GM19467 (cell line): ENCODE results near the gene NAA38.

Experiments
- ATAC-seq: cut with Tn5 transposase; IDR thresholded peaks from one replicate; pipeline ENCODE4 v1.9.1; 2021; ENCODE audit warnings: mild to moderate bottlenecking, moderate library complexity; ENCODE audit not compliant: unreplicated experiment

The NAA38 gene

DNA sequence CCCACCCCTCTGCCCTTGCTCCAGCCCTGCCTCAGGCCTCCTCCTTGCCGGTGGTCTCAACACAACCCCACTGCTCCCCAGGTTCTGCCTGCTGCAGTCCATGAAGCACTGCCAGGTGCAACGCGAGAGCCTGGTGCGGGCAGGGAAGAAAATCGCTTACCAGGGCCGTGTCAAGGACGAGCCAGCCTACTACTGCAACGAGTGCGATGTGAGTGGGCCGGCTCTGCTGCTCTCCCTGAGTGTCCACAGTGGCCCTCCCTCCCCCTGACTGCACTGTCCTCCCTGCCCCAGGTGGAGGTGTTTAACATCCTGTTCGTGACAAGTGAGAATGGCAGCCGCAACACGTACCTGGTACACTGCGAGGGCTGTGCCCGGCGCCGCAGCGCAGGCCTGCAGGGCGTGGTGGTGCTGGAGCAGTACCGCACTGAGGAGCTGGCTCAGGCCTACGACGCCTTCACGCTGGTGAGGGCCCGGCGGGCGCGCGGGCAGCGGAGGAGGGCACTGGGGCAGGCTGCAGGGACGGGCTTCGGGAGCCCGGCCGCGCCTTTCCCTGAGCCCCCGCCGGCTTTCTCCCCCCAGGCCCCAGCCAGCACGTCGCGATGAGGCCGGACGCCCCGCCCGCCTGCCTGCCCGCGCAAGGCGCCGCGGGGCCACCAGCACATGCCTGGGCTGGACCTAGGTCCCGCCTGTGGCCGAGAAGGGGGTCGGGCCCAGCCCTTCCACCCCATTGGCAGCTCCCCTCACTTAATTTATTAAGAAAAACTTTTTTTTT is 4.3 kb downstream of the NAA38 start:
- ATAC-seq = no peak

DNA sequence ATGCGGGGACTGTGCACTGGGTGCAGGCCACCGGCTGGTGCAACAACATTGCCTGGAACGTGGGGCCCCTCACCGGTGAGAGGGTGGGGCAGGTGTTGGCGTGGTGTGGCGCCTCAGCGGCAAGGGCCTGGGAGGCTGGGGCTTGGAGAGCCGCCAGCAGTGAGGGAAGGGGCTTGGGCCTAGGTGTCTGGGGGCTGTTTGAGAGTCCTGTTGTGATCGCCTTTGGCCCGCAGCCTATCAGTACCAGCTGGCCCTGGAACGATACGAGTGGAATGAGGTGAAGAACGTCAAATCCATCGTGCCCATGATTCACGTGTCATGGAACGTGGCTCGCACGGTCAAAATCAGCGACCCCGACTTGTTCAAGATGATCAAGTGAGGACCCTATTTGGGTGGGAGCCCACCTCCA is 5.1 kb downstream of the NAA38 start:
- ATAC-seq = no peak

- ATAC-seq = peak; percentile 52
Measured at GRCh38 chr17:7851438-7852261, 5.7 kb downstream of the NAA38 start.

GRCh38 chr17:7850701-7851437 is 6.5 kb downstream of the NAA38 start:
- ATAC-seq = no peak

DNA sequence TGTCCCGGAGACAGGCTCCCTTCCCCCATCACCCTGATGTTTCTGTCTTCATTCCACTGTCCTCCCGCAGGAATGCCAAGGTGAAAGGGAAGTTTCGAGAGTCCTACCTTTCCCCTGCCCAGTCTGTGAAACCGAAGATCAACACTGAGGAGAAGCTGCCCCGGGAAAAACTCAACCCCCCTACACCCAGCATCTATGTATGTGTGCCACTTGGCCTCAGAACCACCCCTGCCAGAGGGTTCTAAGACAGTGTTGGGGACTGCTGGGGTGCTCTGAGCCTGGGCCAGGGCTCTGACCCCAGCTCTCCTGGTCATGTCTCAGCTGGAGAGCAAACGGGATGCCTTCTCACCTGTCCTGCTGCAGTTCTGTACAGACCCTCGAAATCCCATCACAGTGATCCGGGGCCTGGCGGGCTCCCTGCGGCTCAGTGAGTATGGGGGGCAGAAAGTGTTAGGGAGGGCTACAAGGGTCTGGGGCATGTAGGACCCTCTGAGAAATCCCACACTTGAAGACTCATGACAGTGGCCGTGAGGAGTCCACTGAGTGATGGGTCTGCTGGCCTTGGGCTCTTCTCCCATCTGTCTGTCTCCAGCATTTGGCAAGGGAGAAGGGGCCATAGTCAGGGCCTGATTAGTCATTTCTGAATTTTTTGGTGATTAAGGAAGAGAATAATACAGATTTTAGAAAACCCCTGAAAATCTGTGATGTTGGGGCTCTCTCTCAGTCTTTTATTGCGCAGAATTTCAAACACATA is 7.4 kb downstream of the NAA38 start:
- ATAC-seq = no peak

GRCh38 chr17:7849130-7849750 is 8.1 kb downstream of the NAA38 start:
- ATAC-seq = no peak

GRCh38 chr17:7848739-7849129 is 8.6 kb downstream of the NAA38 start:
- ATAC-seq = no peak

DNA sequence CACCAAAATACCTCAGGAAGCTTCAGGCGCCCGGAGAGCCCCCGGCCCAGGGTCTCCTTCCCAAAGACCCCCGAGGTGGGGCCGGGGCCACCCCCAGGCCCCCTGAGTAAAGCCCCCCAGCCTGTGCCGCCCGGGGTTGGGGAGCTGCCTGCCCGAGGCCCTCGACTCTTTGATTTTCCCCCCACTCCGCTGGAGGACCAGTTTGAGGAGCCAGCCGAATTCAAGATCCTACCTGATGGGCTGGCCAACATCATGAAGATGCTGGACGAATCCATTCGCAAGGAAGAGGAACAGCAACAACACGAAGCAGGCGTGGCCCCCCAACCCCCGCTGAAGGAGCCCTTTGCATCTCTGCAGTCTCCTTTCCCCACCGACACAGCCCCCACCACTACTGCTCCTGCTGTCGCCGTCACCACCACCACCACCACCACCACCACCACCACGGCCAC is 9.2 kb downstream of the NAA38 start:
- no peak for ATAC-seq

DNA sequence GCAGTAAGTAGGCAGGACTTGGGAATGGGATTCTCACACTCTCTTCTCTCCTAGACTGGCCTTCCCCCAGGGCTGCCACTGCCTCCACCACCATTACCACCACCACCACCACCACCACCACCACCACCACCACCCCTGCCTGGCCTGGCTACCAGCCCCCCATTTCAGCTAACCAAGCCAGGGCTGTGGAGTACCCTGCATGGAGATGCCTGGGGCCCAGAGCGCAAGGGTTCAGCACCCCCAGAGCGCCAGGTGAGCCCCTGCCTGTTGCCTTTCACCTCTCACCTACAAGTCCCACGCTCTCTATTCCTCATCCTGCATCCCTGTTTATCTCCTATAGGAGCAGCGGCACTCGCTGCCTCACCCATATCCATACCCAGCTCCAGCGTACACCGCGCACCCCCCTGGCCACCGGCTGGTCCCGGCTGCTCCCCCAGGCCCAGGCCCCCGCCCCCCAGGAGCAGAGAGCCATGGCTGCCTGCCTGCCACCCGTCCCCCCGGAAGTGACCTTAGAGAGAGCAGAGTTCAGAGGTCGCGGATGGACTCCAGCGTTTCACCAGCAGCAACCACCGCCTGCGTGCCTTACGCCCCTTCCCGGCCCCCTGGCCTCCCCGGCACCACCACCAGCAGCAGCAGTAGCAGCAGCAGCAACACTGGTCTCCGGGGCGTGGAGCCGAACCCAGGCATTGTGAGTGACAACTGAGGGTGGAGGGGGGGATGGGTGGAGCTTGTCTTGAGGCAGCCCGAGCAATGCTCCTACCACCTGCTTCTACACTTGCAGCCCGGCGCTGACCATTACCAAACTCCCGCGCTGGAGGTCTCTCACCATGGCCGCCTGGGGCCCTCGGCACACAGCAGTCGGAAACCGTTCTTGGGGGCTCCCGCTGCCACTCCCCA is 10.3 kb downstream of the NAA38 start:
- ATAC-seq = no peak

DNA sequence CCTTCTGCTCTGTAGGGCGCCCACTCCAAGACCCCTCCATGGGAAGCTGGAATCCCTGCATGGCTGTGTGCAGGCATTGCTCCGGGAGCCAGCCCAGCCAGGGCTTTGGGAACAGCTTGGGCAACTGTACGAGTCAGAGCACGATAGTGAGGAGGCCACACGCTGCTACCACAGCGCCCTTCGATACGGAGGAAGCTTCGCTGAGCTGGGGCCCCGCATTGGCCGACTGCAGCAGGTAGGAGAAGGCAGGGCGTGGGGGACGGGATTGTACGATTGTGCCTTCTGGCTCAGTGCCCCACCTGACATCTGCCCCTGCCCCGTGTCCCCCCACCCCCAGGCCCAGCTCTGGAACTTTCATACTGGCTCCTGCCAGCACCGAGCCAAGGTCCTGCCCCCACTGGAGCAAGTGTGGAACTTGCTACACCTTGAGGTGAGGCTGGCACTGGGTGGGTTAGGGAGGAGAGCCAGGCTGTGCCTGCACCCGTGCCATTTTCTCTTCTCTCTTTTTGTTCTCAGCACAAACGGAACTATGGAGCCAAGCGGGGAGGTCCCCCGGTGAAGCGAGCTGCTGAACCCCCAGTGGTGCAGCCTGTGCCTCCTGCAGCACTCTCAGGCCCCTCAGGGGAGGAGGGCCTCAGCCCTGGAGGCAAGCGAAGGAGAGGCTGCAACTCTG is 11.2 kb downstream of the NAA38 start:
- ATAC-seq = no peak

DNA sequence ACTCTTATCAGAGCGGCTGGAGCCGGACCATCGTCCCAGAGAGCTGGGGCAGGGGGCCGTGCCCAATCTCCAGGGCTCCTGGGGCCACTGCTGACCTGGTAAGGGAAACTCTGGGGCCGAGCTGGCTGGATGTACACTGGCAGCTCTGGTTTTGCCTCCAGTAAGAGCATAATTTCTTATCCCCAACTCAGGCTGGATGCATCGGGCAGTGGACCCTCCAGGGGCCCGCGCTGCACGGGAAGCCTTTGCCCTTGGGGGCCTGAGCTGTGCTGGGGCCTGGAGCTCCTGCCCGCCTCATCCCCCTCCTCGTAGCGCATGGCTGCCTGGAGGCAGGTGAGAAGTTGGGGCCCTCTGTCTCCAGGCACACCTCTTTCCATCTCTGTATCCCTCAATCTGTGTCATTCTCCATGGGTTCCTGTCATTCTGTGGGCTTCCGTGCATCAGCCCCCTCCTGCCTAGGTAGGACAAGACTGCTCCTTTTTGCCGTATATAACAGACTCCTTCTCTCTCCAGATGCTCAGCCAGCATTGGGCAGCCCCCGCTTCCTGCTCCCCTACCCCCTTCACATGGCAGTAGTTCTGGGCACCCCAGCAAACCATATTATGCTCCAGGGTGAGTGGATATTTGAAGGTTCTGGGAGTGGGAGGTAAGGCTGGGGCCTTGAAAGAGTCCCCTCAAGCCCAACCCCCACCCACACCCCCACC is 11.8 kb downstream of the NAA38 start:
- no peak for ATAC-seq

DNA sequence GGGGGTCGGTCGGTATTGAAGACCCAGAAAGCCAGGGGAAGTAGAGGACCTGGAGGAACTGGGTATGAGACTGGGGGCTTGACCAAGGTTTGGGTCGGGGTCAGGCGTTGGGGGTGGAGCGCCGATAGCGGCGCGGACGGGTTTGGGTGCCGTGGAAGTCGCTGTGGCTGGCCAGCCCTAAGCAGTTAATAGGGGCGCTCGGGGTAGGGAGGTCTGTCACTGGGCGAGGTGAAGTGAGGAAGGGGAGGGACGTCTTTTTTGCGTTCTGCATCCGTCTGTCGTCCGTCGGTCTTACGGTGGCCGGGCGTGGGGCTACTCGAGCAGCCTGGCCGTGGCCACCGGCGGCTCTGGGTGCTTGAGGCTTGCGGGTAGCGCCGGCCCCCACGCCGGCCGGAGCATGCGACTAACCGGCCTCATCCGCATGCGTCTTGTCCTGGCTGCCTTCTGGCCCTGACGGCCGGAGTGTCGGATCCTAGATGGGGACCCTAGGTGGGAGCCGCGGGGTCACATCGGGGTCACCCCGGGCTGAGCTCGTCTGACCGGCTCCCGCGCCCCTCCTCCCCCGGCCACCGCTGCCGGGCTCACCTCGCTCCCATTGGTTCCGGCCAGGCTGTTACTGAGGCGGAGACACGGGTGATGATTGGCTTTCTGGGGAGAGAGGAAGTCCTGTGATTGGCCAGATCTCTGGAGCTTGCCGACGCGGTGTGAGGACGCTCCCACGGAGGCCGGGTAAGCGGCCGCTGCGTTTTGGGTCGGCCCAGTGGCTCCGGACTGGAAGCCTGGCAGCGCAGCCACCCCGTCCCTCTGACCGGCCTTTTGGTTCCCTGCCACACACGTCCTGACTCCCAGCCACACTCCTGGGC is 12.8 kb downstream of the NAA38 start:
- peak; percentile 43 for ATAC-seq

- ATAC-seq = no peak
Measured at GRCh38 chr17:7843536-7844291, 13.6 kb downstream of the NAA38 start.

GRCh38 chr17:7843257-7843535 is 14.2 kb downstream of the NAA38 start:
- ATAC-seq = no peak

DNA sequence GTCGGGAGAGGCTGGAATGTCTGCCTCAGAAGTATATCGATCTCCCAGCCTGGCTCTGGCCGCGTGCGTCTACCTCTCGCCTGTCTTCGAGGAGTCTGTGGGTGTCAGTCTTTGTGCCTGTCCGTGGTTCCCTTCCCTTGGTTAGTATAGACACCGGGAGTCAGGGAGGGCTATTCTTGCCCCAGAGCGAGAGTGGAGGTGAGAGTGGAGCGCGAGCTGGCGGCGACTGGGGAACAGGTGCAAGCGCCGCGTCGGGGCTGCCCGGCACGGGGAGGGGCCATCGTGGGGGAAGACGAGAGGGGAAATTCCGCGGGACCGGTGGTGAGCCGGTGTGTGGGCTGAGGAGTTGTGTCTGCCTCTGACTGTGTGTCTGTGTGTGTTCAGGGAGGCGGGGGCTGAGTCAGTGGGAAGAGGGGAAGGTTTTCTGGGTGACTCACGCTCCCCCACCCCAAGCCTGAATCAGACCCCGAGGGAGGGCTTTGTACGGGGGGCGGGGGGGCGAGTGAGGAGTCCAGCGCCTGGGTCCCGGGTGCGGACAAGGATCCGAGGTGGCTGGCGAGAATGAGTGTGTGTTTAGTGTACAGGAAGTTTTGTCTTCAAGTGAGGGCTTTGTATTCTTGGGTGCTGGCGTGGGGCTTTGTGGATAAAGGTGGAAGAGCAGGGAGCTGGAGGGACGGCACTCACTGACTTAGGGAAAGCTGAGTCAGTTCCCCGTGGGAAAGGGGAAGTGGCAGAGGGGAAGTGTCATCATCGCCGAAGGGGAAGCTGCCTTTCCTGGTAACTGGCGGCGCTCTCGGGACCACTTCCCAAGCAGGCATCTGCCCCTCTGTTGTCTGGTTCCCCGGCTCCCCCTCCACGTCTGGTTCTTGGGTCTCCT is 14.7 kb downstream of the NAA38 start:
- peak; percentile 11 for ATAC-seq

GRCh38 chr17:7841915-7842379 is 15.4 kb downstream of the NAA38 start:
- ATAC-seq = peak; percentile 19
